ENCODE results near the gene ENKUR.

ENKUR gene

GRCh38 chr10:24953675-24954074 lies 62.3 kb downstream of the ENKUR start:
- H3K27me3 ChIP-seq (ENCODE audit: control insufficient read depth, insufficient read depth, low read length), result no peaks in the 10 kb centered on the region
- H3K4me1 ChIP-seq (ENCODE audit: control insufficient read depth, insufficient read depth, low read length), result peaks cover 46% of the 10 kb centered on the region
- H3K4me2 ChIP-seq (ENCODE audit: low read length), result peak overlapping the region; percentile 95
- no peaks in the 10 kb centered on the region for H3K36me3 ChIP-seq (ENCODE audit: insufficient read depth, low read length)
- no peaks in the 10 kb centered on the region for H3K9me3 ChIP-seq (replicated peaks; ENCODE audit: low read length)
- peak overlapping the region; percentile 76 for H3K4me3 ChIP-seq (ENCODE audit: low read length)
- peak overlapping the region; percentile 89 for H3K9ac ChIP-seq (ENCODE audit: low read depth, low read length)

GRCh38 chr10:24952707-24953645 lies 63.0 kb downstream of the ENKUR start:
- H3K4me1 ChIP-seq (ENCODE audit: control insufficient read depth, insufficient read depth, low read length), result peaks cover 41% of the 10 kb centered on the region
- no peaks in the 10 kb centered on the region for H3K9me3 ChIP-seq (replicated peaks; ENCODE audit: low read length)
- peak overlapping the region; percentile 95 for H3K4me2 ChIP-seq (ENCODE audit: low read length)
- peak overlapping the region; percentile 76 for H3K4me3 ChIP-seq (ENCODE audit: low read length)
- no peaks in the 10 kb centered on the region for H3K36me3 ChIP-seq (ENCODE audit: insufficient read depth, low read length)
- H3K27me3 ChIP-seq (ENCODE audit: control insufficient read depth, insufficient read depth, low read length), result no peaks in the 10 kb centered on the region
- peak overlapping the region; percentile 89 for H3K9ac ChIP-seq (ENCODE audit: low read depth, low read length)

GRCh38 chr10:24952143-24952706 lies 63.7 kb downstream of the ENKUR start, which contains the start of gene PRTFDC1:
TSS of gene PRTFDC1 (minus strand) at chr10:24952606. CDS start at chr10:24952575, 31 bp downstream.
- Histone ChIP-seq H3K36me3 (ENCODE audit: insufficient read depth, low read length) (no peaks in the 10 kb centered on the region), H3K9ac (ENCODE audit: low read depth, low read length) (peak within 1 kb of the TSS; percentile 89), H3K4me1 (ENCODE audit: control insufficient read depth, insufficient read depth, low read length) (peaks cover 41% of the 10 kb centered on the region), H3K27me3 (ENCODE audit: control insufficient read depth, insufficient read depth, low read length) (no peaks in the 10 kb centered on the region), H3K9me3 (replicated peaks; ENCODE audit: low read length) (no peaks in the 10 kb centered on the region), H3K4me3 (ENCODE audit: low read length) (peak within 1 kb of the TSS; percentile 76), H3K4me2 (ENCODE audit: low read length) (peak within 1 kb of the TSS; percentile 95)

GRCh38 chr10:24951201-24952142 lies 64.5 kb downstream of the ENKUR start:
- H3K4me2 ChIP-seq (ENCODE audit: low read length), result peak overlapping the region; percentile 95

GRCh38 chr10:24950439-24950838 lies 65.5 kb downstream of the ENKUR start:
- Histone ChIP-seq H3K9ac (ENCODE audit: low read depth, low read length) (no peak overlapping the region), H3K4me1 (ENCODE audit: control insufficient read depth, insufficient read depth, low read length) (peaks cover 36% of the 10 kb centered on the region), H3K27me3 (ENCODE audit: control insufficient read depth, insufficient read depth, low read length) (no peaks in the 10 kb centered on the region), H3K4me2 (ENCODE audit: low read length) (no peak overlapping the region), H3K4me3 (ENCODE audit: low read length) (no peak overlapping the region), H3K9me3 (replicated peaks; ENCODE audit: low read length) (no peaks in the 10 kb centered on the region), H3K36me3 (ENCODE audit: insufficient read depth, low read length) (no peaks in the 10 kb centered on the region)

More at GRCh38 chr10:24951201-24952142, 64.5 kb downstream of the ENKUR start:
- Histone ChIP-seq H3K4me1 (ENCODE audit: control insufficient read depth, insufficient read depth, low read length) (peaks cover 36% of the 10 kb centered on the region), H3K4me3 (ENCODE audit: low read length) (peak overlapping the region; percentile 76), H3K9me3 (replicated peaks; ENCODE audit: low read length) (no peaks in the 10 kb centered on the region), H3K9ac (ENCODE audit: low read depth, low read length) (peak overlapping the region; percentile 89), H3K36me3 (ENCODE audit: insufficient read depth, low read length) (no peaks in the 10 kb centered on the region), H3K27me3 (ENCODE audit: control insufficient read depth, insufficient read depth, low read length) (no peaks in the 10 kb centered on the region)

- H3K9me3 ChIP-seq (replicated peaks; ENCODE audit: low read length), result no peaks in the 10 kb centered on the region
- peaks cover 44% of the 10 kb centered on the region for H3K4me1 ChIP-seq (ENCODE audit: control insufficient read depth, insufficient read depth, low read length)
- H3K4me2 ChIP-seq (ENCODE audit: low read length), result no peak overlapping the region
Measured at GRCh38 chr10:24949616-24950015, 66.3 kb downstream of the ENKUR start.

GRCh38 chr10:24947304-24948097 lies 68.5 kb downstream of the ENKUR start:
- no peaks in the 10 kb centered on the region for H3K27me3 ChIP-seq (ENCODE audit: control insufficient read depth, insufficient read depth, low read length)
- H3K9me3 ChIP-seq (replicated peaks; ENCODE audit: low read length), result no peaks in the 10 kb centered on the region
- H3K4me2 ChIP-seq (ENCODE audit: low read length), result no peak overlapping the region
- no peak overlapping the region for H3K4me3 ChIP-seq (ENCODE audit: low read length)
- no peak overlapping the region for H3K9ac ChIP-seq (ENCODE audit: low read depth, low read length)
- H3K36me3 ChIP-seq (ENCODE audit: insufficient read depth, low read length), result no peaks in the 10 kb centered on the region
- H3K4me1 ChIP-seq (ENCODE audit: control insufficient read depth, insufficient read depth, low read length), result peaks cover 31% of the 10 kb centered on the region

More at GRCh38 chr10:24949616-24950015, 66.3 kb downstream of the ENKUR start:
- H3K27me3 ChIP-seq (ENCODE audit: control insufficient read depth, insufficient read depth, low read length), result no peaks in the 10 kb centered on the region
- H3K36me3 ChIP-seq (ENCODE audit: insufficient read depth, low read length), result no peaks in the 10 kb centered on the region
- H3K9ac ChIP-seq (ENCODE audit: low read depth, low read length), result no peak overlapping the region
- no peak overlapping the region for H3K4me3 ChIP-seq (ENCODE audit: low read length)

GRCh38 chr10:24944512-24945255 lies 71.3 kb downstream of the ENKUR start:
- H3K36me3 ChIP-seq (ENCODE audit: insufficient read depth, low read length), result no peaks in the 10 kb centered on the region

GRCh38 chr10:24938525-24938924 lies 77.4 kb downstream of the ENKUR start:
- Histone ChIP-seq H3K4me3 (ENCODE audit: low read length) (no peak overlapping the region), H3K36me3 (ENCODE audit: insufficient read depth, low read length) (no peaks in the 10 kb centered on the region), H3K4me2 (ENCODE audit: low read length) (no peak overlapping the region), H3K4me1 (ENCODE audit: control insufficient read depth, insufficient read depth, low read length) (peaks cover 6% of the 10 kb centered on the region), H3K9me3 (replicated peaks; ENCODE audit: low read length) (no peaks in the 10 kb centered on the region), H3K27me3 (ENCODE audit: control insufficient read depth, insufficient read depth, low read length) (no peaks in the 10 kb centered on the region), H3K9ac (ENCODE audit: low read depth, low read length) (no peak overlapping the region)

More at GRCh38 chr10:24944512-24945255, 71.3 kb downstream of the ENKUR start:
- Histone ChIP-seq H3K9me3 (replicated peaks; ENCODE audit: low read length) (no peaks in the 10 kb centered on the region), H3K9ac (ENCODE audit: low read depth, low read length) (no peak overlapping the region), H3K27me3 (ENCODE audit: control insufficient read depth, insufficient read depth, low read length) (no peaks in the 10 kb centered on the region), H3K4me3 (ENCODE audit: low read length) (no peak overlapping the region), H3K4me2 (ENCODE audit: low read length) (no peak overlapping the region), H3K4me1 (ENCODE audit: control insufficient read depth, insufficient read depth, low read length) (peaks cover 19% of the 10 kb centered on the region)

- H3K4me3 ChIP-seq (ENCODE audit: low read length), result no peak overlapping the region
- no peaks in the 10 kb centered on the region for H3K9me3 ChIP-seq (replicated peaks; ENCODE audit: low read length)
- H3K4me1 ChIP-seq (ENCODE audit: control insufficient read depth, insufficient read depth, low read length), result peaks cover 6% of the 10 kb centered on the region
- no peak overlapping the region for H3K9ac ChIP-seq (ENCODE audit: low read depth, low read length)
- no peaks in the 10 kb centered on the region for H3K36me3 ChIP-seq (ENCODE audit: insufficient read depth, low read length)
- H3K4me2 ChIP-seq (ENCODE audit: low read length), result no peak overlapping the region
- no peaks in the 10 kb centered on the region for H3K27me3 ChIP-seq (ENCODE audit: control insufficient read depth, insufficient read depth, low read length)
Measured at GRCh38 chr10:24938076-24938475, 77.9 kb downstream of the ENKUR start.
